Measurements from ENCODE around the gene RNPS1.

Gene RNPS1

DNA sequence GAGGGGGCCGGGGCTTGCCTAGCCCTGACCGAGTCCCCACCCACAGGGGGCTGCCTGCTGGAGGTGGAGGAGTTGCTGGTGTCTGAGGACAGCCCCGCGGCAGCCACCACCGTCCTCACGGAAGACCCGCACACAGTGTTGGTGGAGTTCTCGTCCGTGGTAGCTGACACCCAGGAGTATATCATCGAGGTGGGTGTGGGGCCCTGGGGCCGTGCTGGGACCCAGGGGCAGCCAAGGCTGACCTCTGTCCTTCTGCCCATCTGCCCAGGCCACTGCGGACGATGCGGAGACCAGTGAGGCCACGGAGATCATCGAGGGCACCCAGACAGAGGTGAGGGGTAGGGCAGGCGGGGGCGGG is 33.1 kb downstream of the RNPS1 start:
- no peak for DNase-seq

DNA sequence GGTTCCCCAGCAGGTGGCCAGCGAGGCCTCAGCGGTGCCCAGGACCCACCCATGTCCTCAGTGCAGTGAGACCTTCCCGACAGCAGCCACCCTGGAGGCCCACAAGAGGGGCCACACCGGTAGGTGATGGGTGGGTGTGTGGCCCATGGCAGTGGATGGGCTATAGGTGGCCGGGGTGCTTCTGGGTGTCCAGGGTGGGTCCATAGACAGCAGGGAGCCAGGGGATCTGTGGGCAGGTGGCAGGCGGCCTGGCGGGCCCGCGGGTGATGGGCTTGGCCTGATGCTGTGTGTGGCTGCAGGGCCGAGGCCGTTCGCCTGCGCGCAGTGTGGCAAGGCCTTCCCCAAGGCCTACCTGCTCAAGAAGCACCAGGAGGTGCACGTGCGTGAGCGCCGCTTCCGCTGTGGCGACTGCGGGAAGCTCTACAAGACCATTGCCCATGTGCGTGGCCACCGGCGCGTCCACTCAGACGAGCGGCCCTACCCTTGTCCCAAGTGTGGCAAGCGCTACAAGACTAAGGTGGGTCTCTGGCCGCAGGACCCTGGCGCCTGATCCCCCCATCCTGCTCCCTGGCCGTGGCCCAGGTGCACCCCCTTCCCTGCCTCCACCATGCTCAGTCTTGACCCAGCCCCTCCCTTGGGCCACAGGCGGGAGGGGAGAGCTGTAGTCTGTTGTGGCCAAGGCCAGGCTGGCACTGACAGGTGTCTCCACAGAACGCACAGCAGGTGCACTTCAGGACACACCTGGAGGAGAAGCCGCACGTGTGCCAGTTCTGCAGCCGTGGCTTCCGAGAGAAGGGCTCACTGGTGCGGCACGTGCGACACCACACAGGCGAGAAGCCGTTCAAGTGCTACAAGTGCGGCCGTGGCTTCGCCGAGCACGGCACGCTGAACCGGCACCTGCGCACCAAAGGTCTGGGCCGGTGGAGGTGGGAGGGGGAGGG is 33.8 kb downstream of the RNPS1 start:
- no peak for DNase-seq

DNA sequence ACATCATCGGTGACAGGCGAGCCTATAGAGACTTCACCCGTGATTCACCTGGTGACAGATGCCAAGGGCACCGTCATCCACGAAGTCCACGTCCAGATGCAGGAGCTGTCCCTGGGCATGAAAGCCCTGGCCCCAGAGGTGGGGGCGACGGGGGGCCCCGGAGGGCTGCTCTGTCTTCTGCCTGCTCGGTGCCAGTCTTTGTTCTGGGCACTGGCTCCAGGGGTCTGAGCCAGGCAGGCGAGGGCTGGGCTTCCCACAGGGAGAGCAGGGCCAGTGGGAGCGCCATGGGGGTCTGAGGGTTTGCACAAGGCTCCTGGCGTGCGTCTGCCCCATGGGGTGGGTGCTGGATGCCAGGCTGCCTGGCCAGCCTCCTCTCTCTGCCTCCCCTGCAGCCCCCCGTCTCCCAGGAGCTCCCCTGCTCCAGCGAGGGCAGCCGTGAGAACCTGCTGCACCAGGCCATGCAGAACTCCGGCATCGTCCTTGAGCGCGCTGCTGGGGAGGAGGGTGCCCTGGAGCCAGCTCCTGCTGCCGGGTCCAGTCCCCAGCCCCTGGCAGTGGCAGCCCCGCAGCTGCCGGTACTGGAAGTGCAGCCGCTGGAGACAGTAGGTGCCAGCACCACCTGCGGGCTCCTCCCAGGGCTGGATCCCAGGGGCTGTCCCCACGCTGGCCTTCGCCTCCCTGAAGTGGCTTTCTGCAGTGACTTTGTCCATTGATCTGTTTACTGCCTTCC is 34.7 kb downstream of the RNPS1 start:
- no peak for DNase-seq

DNA sequence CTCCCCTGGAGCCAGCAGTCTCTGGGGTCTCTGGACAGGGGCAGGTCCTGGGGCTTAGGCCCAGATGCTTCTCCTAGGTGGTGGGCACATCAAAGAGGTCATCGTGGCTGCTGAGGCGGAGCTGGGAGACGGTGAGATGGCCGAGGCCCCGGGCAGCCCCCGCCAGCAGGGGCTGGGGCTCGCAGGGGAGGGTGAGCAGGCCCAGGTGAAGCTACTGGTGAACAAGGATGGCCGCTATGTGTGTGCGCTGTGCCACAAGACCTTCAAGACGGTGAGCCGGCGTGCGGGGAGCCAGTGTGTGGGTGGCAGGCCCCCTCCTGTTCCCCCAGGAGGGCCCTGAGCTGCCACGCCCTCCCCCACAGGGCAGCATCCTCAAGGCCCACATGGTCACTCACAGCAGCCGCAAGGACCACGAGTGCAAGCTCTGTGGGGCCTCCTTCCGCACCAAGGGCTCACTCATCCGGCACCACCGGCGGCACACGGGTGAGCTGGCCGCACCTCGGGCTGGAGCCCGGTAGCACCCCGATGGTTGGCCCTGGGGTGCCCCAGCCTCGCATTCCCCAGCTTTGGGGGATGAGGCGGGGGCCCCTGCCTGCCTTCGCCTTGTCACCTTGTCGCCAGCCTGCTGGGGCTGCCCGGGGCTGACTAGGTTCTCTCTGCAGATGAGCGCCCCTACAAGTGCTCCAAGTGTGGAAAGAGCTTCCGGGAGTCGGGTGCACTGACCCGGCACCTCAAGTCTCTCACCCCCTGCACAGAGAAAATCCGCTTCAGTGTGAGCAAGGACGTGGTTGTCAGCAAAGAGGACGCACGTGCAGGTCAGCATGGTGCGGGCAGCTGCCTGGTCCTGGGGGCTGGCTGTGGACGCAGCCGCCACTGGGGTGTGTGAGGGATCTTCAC is 35.6 kb downstream of the RNPS1 start:
- DNase-seq = no peak

DNA sequence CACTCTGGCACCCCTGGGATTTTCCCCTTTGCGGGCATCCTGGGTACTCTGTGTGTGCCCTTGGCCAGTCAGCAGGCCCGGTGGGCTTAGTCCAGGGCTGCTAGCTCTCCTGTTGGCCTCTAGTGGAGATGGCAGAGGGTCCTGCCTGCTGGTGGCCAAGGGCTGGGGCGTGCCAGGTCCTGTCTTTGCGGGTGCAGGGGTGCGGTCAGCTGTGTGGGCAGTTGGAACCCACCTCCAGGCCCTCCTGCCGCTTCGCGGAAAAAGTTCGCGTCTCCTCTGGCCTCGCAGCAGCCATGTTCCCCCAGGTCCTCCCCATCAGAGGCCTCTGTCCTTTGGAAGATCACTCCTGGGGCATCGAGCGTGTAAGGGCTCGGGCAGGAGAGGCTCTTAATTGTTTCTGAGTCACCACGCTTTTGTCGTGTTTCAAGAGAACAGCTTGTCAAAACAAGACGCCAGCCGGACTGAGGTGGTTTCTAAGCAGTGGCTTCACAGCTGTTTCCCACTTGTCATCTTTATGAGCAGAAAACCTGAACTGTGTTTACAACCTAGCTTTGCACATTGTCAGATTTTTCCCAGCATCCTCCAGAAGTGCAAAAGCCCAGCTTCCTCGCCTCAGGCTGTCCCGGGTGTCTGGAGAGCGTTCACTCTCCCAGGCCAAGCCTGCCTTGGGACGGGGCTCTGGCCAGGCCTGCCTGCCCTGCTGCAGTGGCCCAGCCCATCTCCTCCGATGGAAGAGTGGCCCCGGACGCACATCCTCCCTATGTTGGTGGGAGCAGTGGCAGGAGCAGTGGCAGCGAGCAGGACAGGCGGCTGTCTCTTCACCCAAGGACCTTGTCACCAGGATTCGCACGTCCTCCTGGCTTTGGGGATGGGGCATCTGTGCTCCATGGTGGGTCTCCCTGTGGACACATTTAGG is 36.7 kb downstream of the RNPS1 start:
- DNase-seq = no peak

DNA sequence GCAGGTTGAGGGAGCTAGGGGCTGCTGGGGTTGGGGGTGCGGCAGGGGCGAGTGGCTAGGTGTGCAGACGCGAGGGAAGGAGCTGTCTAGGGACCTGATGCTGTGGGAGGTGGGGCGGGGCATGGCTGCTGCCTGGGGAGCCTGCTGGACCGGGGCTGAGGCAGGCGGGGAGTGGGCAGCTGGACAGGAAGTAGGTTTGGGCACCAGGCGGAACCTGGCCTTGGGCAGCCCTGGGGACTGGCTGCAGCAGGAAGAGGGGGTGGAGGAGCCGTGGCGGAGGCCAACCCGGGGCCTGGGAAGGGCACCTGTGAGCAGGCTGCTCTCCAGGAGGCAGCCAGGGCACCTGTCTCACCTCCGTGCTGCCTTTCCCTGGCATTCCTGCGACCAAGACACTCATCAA is 37.5 kb downstream of the RNPS1 start:
- DNase-seq = no peak

DNA sequence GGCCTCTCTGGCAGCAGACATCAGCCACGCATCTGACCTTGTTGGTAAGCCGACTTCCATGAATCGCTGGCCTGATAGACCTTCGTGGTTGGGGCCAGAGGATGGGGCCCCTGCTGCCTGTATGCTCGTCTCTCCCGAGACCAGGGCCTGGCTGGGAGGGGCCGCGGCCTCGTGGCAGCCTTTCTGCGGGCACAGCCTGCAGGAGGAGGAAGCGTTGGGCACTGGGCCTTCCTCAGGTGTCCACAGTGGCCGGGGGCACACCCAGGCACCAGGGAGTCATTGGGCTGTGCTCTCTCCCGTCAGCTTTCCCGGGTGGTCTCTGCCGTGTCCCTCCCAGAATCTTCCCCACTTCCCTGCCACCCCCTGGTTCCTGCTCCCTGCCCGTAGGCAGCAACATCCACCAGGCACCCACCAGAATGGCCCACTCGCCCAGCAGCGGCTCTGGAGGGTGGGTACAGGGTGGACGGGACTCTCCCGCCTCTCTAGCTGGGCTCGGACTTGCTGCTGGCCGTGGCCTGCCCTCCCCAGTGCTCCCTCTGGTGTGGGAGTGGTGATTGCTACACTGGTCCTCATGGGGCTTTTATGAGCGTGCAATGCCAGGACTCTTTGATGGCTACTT is 38.2 kb downstream of the RNPS1 start:
- no peak for DNase-seq

DNA sequence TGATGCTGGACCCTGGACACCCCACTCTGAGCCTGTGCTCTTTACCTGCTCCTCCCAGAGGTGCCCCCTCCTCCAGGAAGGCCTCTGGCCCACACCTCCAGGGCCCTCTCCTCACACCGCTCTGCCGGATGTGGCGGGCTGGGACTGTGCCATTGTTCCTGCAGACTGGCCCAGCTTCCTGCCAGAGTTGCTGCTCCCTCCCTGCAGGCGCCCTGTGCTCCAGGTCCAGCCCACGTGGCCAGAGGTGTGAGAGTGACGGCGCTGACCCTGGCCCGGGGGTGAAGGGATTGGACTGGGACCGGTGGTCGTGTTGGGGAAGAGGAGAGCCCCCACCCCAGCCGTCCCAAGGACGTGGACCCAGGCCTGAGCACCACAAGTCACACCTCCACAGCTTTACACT is 38.8 kb downstream of the RNPS1 start:
- no peak for DNase-seq

DNA sequence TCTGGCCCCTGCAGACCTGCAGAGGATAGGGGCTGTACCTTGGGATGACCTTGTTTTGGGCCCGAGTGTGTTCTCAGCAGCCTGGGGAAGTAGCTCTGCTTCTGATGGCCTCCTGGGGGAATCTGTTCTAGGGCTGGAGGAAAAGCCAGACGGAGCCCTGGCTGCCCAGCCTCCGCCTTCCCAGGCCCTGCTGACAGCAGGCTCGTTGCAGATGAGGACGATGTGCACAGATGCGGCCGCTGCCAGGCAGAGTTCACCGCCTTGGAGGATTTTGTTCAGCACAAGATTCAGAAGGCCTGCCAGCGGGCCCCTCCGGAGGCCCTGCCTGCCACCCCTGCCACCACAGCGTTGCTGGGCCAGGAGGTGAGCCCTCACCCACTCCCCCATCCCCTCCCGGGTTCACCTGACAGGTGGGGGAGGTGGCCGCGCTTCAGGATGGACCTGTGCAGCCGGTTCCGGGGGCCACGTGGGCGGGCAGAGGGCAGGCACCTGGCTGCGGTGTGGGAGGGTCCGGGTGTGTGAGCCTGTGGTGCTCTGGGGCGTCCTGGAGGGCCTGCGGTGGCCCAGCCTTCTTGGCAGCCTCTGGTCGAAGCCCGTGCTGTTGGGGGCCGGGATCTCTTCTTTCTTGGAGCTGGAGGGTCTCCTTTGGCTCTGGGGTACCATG is 39.6 kb downstream of the RNPS1 start:
- DNase-seq = no peak

DNA sequence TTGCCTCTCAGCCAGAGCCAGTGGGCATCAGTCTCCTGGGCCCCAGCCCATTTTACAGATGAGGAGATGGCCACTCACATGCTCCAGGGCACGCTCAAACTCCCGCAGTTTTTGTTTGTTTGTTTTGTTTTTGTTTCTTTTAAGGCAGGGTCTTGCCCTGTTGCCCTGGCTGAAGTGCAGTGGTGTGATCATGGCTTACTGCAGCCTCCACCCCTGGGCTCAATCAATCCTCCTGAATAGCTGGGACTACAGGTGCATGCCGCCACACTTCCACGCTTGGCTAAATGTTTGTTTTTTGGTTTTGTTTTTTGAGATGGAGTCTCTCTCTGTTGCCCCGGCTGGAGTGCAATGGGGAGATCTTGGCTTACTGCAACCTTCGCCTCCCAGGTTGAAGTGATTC is 41.0 kb downstream of the RNPS1 start:
- no peak for DNase-seq

DNA sequence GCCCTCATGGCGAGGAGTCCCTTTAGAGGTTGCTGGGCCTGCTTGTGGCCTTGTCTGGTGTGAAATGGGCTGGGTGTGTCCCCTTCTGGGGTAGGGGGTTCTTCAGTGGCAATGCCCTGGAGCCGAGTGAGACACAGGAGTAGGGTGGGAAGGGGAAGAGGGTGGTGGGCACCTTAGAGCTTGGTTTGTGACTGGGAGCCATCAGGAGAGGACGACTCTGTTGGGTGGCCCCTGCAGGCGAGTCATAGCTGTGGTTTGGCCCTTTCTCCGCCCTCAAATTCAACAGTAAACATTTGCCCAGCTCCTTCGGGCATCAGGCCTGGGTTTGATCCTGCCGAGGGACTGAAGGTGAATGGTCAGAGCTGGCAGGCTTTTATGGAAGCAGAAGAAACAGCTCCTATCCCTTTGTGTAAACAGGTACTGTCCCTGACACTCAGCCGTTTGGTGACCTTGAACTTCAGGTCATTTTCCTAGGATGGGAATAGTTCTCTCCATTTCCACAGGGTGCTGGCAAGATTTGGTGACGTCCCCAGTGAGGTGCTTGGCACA is 41.6 kb downstream of the RNPS1 start:
- no peak for DNase-seq

DNA sequence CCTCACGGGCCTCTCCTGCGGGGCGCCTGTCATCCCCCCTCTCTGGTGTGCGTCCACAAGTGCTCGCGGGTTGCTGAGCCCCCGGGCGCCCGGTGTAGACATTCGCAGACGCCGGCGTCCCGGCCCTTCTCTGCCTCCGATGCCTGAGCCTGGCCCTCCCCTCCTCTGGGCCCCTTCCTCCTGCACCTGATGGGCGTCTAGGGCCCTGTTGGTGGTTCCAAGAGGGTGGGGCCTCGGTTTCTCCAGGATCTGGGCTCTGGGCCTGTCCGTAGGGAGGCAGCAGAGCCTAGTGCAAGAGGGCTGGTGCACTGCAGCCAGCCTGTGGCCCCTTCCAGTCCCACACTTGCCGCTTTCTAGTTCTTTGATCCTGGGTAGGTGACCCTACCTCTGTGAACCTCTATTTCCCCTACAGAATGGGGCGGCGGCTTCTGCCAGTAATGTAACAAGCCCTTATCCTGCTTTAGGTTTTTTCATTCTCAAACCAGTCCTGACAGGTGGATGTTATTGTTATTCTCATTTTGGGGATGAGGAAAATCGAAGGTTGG is 43.9 kb downstream of the RNPS1 start:
- peak; percentile 40 for DNase-seq

DNA sequence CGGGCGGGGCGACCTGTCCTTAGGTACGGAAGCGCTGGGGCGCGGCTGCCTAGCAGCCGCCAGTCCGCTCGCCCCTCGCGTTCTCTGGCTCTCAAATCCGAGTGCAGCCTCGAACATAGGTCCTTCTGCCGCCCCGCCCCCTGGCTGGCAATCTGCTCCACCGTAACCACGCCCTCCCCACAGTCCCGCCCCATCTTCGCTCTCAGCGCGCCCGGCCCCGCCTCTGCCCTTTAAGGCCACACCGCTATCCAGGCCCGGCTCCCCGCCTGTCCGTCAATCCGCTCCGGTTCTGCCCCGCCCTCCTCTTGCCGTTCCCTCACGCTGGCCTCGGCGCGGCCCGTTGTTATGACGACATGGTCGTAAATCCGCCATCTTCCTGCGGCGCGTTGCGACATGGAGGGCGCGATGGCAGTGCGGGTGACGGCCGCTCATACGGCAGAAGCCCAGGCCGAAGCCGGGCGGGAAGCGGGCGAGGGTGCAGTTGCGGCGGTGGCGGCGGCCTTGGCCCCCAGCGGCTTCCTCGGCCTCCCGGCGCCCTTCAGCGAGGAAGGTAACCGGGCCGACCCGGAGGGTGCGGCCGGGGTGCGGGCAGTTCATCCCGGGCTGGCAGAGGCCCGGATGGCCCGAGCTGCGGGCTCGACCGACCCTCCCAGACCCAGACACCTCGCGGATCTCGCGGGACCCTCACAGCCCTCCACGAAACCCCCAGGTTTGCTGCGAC is 44.5 kb downstream of the RNPS1 start, which contains the start of gene E4F1:
Gene E4F1, plus strand, starts transcription at position 371 of the 721 bp plus-strand sequence. Its CDS starts 23 bp downstream, at position 394.
- DNase-seq = peak; percentile 100

DNA sequence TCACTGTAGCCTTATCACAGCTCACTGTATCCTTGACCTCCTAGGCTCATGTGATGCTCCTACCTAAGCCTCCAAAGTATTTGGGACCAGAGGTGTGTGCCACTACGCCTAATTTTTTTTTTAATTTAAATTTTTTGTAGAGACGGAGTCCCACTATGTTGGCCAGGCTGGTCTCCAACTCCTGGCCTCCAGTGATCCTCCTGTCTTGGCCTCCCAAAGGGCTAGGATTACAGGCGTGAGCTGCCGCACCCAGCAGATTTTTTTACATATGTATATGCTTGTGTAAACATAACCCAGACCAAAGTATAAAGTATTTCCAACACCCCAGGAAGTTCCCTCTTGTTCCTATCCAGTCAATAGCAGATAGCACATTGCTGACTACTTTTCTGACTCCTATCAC is 51.6 kb downstream of the RNPS1 start:
- no peak for DNase-seq

DNA sequence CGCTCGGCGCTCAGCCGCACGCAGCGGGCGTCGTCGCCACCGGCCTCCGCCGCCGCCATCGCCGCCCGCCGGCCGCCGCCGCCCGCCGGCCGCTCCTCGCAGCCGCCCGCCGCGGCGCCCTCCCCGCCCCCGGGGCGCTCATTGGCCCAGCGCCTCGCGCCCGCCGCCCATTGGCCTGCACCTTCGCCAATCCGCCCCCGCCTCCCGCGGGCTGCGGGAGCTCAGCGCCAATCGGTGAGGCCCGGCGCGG is 53.3 kb downstream of the RNPS1 start, which contains the start of gene PGP:
Gene PGP, minus strand, starts transcription at position 122 of the 250 bp plus-strand sequence. Its CDS starts 63 bp downstream, at position 59.
- DNase-seq = no peak

DNA sequence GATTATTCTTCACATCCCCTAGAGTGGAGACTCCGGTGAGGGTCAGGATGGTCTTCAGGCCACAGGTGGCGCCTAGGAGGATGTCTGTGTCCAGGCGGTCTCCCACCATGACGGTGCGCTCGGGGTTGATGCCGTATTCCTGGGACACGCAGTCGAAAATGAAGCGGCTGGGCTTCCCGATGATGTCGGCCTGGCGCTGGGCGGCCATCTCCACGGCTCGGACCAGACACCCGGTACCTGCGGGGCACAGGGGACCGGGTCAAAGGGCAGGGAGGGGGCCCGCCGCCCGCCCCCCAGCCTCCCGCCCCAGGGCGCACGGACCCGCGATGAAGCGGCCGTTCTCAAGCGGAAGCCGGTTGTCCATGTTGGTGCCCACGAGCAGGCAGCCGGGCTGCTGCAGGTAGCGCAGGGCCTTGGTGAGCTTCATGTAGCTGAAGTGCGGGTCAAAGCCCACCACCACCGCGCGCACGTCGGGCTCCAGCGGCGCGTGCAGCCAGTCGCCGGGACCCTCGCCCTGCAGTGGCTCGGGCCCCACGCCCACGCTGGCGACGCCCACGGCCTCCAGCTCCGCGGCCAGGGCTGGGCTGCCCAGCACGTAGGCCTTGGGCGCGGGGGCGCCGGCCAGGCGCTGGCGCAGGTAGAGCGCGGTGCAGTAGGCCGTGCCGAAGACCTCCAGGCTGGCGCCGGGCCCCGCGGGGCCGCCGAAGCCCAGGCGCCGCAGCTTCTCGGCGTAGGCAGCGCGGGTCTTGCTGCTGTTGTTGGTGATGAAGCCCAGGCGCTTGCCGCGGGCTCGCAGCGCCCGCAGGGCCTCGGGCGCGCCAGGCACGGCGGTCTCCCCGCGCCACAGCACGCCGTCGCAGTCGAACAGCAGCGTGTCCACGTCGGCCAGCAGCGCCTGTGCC is 53.9 kb downstream of the RNPS1 start:
- no peak for DNase-seq

DNA sequence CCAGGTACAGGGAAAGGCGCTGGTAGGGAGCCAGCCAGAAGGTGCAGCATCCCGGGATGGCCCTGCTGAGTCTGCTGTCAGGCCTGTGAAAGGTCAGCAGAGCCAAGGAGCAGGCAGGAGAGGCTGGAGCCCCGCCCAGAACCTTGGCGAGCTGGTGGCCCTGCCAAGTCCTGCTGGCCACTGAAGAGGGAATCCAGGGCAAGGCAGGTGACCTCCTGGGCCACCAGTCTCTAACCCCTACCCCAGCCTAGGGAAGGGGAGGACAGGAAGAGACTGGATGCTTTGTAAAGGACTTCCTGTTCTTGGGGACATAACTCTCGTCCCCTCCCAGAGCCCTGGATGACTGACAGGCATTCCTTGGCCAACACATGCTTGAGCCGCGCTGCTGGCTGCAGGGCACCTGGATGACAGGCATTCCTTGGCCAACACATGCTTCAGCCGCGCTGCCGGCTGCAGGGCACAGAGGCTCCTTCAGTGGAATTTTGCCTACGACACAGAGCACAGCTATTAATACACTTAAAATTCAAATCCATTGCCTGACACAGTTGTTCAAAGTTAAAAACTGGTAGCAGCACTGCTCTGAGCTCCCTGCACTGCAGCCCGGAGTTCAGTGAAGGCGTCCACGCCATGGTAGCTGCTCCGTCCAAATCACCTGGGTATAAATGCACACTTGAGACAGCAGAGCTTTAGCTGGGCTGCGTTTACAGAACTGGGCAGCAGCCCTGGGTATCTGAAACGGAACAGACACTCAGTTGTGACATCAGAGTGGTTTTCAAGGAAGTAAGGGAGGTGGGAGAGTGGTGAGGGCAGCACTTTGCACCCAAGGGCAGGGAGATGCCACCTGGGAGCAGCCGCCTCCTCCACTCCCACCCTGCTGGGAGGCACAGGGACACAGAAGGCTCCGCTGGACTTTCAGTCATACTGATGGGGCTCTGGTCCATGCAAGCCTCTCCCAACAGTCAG is 55.3 kb downstream of the RNPS1 start:
- DNase-seq = no peak
